ENCODE measurements around the gene ZNF165. TPM values are rescaled to one million over a fixed set of nuclear protein-coding genes. Genes with fewer than 3 reads are reported as not detected.

Gene ZNF165
- total RNA-seq = 0.22 and 0.29 TPM in 2 replicates

GRCh38 chr6:28080381-28080630, at the start of gene ZNF165:
Gene ZNF165, plus strand, starts transcription at chr6:28080568. Its CDS starts 4,913 bp downstream, at chr6:28085481.

GRCh38 chr6:28124350-28124970, 44.1 kb downstream of the ZNF165 start, which contains the start of gene ZSCAN16:
Gene ZSCAN16, plus strand, starts transcription at chr6:28124609. Its CDS starts 835 bp downstream, at chr6:28125444.

Other genes with a start within 250 kb of the ZNF165 start
- not detected in 2 replicates for gene OR2B2, start 168.2 kb upstream of the ZNF165 start, total RNA-seq
- gene OR2B6, start 123.3 kb upstream of the ZNF165 start, total RNA-seq = not detected in 2 replicates
- gene ZSCAN16, start 44.0 kb downstream of the ZNF165 start, total RNA-seq = 1.7 and 2.2 TPM in 2 replicates
- 14.7 and 19.9 TPM in 2 replicates for gene ZKSCAN8, start 61.3 kb downstream of the ZNF165 start, total RNA-seq
- 7.9 and 14.0 TPM in 2 replicates for gene ZSCAN9, start 144.7 kb downstream of the ZNF165 start, total RNA-seq
- gene ZKSCAN4, start 171.7 kb downstream of the ZNF165 start, total RNA-seq = 3.1 and 4.2 TPM in 2 replicates
- 1.1 and 1.5 TPM in 2 replicates for gene NKAPL, start 178.7 kb downstream of the ZNF165 start, total RNA-seq
- gene ZSCAN26, start 186.6 kb downstream of the ZNF165 start, total RNA-seq = 8.8 and 10.9 TPM in 2 replicates
- 2.0 and 8.2 TPM in 2 replicates for gene PGBD1, start 201.0 kb downstream of the ZNF165 start, total RNA-seq